Measurements from ENCODE around the gene DCAF17.

DNA sequence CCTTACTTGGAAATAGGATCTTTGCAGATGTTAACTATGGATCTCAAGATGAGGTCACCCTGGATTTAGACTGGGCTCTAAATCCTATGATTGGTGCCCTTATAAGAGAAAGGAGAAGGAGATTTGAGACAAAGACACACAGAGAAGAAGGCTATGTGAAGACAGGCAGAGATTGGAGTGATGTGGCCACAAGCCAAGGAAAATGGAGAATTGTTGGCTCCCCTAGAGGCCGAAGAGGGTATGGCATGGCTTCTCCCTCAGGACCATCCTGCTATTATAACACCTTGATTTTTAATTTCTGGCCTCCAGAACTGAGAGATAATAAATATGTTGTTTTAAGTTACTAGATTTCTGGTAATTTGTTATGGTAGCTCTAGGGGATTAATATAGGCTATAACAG is 95.9 kb downstream of the DCAF17 start:
- TF ChIP-seq, protein P1, sequence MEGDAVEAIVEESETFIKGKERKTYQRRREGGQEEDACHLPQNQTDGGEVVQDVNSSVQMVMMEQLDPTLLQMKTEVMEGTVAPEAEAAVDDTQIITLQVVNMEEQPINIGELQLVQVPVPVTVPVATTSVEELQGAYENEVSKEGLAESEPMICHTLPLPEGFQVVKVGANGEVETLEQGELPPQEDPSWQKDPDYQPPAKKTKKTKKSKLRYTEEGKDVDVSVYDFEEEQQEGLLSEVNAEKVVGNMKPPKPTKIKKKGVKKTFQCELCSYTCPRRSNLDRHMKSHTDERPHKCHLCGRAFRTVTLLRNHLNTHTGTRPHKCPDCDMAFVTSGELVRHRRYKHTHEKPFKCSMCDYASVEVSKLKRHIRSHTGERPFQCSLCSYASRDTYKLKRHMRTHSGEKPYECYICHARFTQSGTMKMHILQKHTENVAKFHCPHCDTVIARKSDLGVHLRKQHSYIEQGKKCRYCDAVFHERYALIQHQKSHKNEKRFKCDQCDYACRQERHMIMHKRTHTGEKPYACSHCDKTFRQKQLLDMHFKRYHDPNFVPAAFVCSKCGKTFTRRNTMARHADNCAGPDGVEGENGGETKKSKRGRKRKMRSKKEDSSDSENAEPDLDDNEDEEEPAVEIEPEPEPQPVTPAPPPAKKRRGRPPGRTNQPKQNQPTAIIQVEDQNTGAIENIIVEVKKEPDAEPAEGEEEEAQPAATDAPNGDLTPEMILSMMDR (IDR thresholded peaks at IDR 0.05) = peak in 2 of 4 experiments; percentile 11 to 32
- TF ChIP-seq POLR2A (IDR thresholded peaks at IDR 0.05) = no peak

Measured in gastroesophageal sphincter (tissue), 3 donors.